Naive thymus-derived CD8-positive, alpha-beta T cell (primary cell): ENCODE data around the gene CAPN1. TPM values are rescaled to one million over a fixed set of nuclear protein-coding genes. Genes with fewer than 3 reads are reported as not detected.
A peak's percentile ranks its signal among the peaks of the same experiment; 100 is the strongest.
"Not testable (repeated sequence)": the region's sequence is repeated elsewhere in the genome, so short reads cannot be mapped to it uniquely, and the experiment has no call there.

Experiments
- ATAC-seq, 2 donors: fragments of 150-1000 bp; cut with Tn5 transposase in 1 of 2; sonication (Bioruptor Pico), chemical (Tn5 transposase) in 1 of 2; 1 replicate in 1 of 2; 2 replicates in 1 of 2; pipeline ENCODE4 v1.10.0; 2021; ENCODE audit warnings: mild to moderate bottlenecking in 2 of 2, moderate library complexity in 2 of 2
- POLR2A ChIA-PET: fragments of 350-600 bp; sonication (Branson Sonifier 250); formaldehyde crosslinking; loops from one replicate; lab custom pipeline; 2021; ENCODE audit warnings: antibody characterized with exemption; lab: Charles Lee
- DNase-seq, 10 donors: peaks; one replicate each; pipeline versions ENCODE4 v3.0.0 to v3.0.0-alpha.2; 2020 to 2022
- H3K27ac Mint-ChIP-seq, 10 donors: one replicate each; pipeline ENCODE4 v1.8.0; 2020 to 2022; ENCODE audit warnings: mild to moderate bottlenecking in 10 of 10, mixed read lengths in 10 of 10, moderate library complexity in 4 of 10, inconsistent platforms in 1 of 10
- H3K27me3 Mint-ChIP-seq, 5 donors: one replicate each; pipeline ENCODE4 v1.8.0; 2021 to 2022; ENCODE audit warnings: mixed read lengths in 5 of 5
- H3K36me3 Mint-ChIP-seq, 3 donors: one replicate each; pipeline ENCODE4 v1.8.0; 2020 to 2022; ENCODE audit warnings: mixed read lengths in 3 of 3, mild to moderate bottlenecking in 2 of 3, inconsistent platforms in 1 of 3
- H3K4me1 Mint-ChIP-seq, 4 donors: one replicate each; pipeline ENCODE4 v1.8.0; 2021 to 2022; ENCODE audit warnings: mixed read lengths in 4 of 4
- H3K4me3 Mint-ChIP-seq, 10 donors: one replicate each; pipeline ENCODE4 v1.8.0; 2020 to 2022; ENCODE audit warnings: mild to moderate bottlenecking in 10 of 10, mixed read lengths in 10 of 10, moderate library complexity in 6 of 10, inconsistent platforms in 1 of 10
- H3K9me3 Mint-ChIP-seq, 9 donors: one replicate each; pipeline ENCODE4 v1.8.0; 2020 to 2022; ENCODE audit warnings: mixed read lengths in 9 of 9, mild to moderate bottlenecking in 3 of 9, inconsistent platforms in 1 of 9, moderate library complexity in 1 of 9
- polyA plus RNA-seq, 3 donors: library from polyadenylated mRNA; unstranded; fragments of 300-500 nt; fragmentation: Illumina TruSeq; gene quantifications; one replicate each; pipeline ENCODE4 v1.2.3, GENCODE V29; 2021
- total RNA-seq, 8 experiments: library from RNA in 2 of 8; stranded (reverse) in 2 of 8; gene quantifications; one replicate each; pipeline ENCODE4 v1.2.3 and lab custom pipeline; 2021 to 2026

CAPN1 gene
- total and polyA plus RNA-seq, 5 experiments from 2014 or later, result 75.6 to 106 (median 79.2) TPM

GRCh38 chr11:65236194-65237059, 54.7 kb downstream of the CAPN1 start:
- Mint-ChIP-seq H3K27ac (peak overlapping the region in 1 of 10 donors; percentile 85), H3K9me3 (no peaks in the 10 kb centered on the region), H3K36me3 (no peaks in the 10 kb centered on the region), H3K27me3 (peaks cover 0 to 4% (median 0%) of the 10 kb centered on the region in 5 donors), H3K4me1 (no peaks in the 10 kb centered on the region), H3K4me3 (no peak overlapping the region)
- ATAC-seq (no peak), DNase-seq (no peak)
- POLR2A ChIA-PET, result no interaction called here

- H3K4me3 Mint-ChIP-seq, POLR2A ChIA-PET, DNase-seq, H3K4me1 Mint-ChIP-seq, H3K9me3 Mint-ChIP-seq, ATAC-seq, H3K36me3 Mint-ChIP-seq, H3K27me3 Mint-ChIP-seq: not testable (repeated sequence)
- peak overlapping the region in 1 of 10 donors; percentile 25 for H3K27ac Mint-ChIP-seq
Measured at GRCh38 chr11:65238302-65238701, 56.6 kb downstream of the CAPN1 start.

GRCh38 chr11:65241134-65241533, 59.4 kb downstream of the CAPN1 start:
- peaks cover 0 to 8% (median 0%) of the 10 kb centered on the region in 3 donors for H3K36me3 Mint-ChIP-seq
- no peak overlapping the region for H3K27ac Mint-ChIP-seq
- H3K4me1 Mint-ChIP-seq, result no peaks in the 10 kb centered on the region
- peaks cover 0 to 4% (median 0%) of the 10 kb centered on the region in 5 donors for H3K27me3 Mint-ChIP-seq
- POLR2A ChIA-PET, result no interaction called here
- H3K9me3 Mint-ChIP-seq, result peaks cover 0 to 9% (median 0%) of the 10 kb centered on the region in 9 donors
- no peak overlapping the region for H3K4me3 Mint-ChIP-seq
- DNase-seq, result no peak
- no peak for ATAC-seq

DNA sequence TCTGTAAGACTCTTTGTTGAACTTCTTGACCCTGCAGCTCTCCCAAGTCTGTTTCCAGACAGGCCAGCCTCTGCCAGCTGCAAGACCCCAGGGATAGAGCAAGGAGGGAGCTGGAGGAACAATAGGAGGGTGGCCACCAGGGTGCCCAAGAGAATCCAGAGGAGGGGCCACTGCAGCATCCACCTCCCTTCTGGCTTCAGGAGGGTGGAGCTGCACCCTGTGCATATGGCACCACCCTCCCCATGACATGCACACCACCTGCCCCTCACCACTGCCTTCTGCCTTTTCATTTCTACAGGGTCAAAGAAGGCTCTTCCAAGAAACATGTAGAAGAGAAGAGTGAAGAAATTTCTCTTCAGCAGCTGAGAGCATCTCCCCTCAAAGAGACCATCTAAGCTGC, 60.0 kb downstream of the CAPN1 start:
- Mint-ChIP-seq H3K36me3 (peaks cover 0 to 8% (median 0%) of the 10 kb centered on the region in 3 donors), H3K9me3 (peaks cover 0 to 9% (median 0%) of the 10 kb centered on the region in 9 donors), H3K27ac (peak overlapping the region in 1 of 10 donors; percentile 44), H3K4me3 (no peak overlapping the region), H3K27me3 (peaks cover 0 to 4% (median 0%) of the 10 kb centered on the region in 5 donors), H3K4me1 (no peaks in the 10 kb centered on the region)
- POLR2A ChIA-PET, result interaction anchor here (0.6 kb wide), 1 partner anchor 151 kb away, joined by 5 read pairs; no protein-coding TSS in a partner anchor
- no peak for ATAC-seq
- no peak for DNase-seq

- no peaks in the 10 kb centered on the region for H3K4me1 Mint-ChIP-seq
- H3K27ac Mint-ChIP-seq, result no peak overlapping the region
- DNase-seq (no peak), ATAC-seq (no peak)
- peaks cover 0 to 9% (median 0%) of the 10 kb centered on the region in 9 donors for H3K9me3 Mint-ChIP-seq
- peaks cover 0 to 4% (median 0%) of the 10 kb centered on the region in 5 donors for H3K27me3 Mint-ChIP-seq
- no peak overlapping the region for H3K4me3 Mint-ChIP-seq
- peaks cover 0 to 8% (median 0%) of the 10 kb centered on the region in 3 donors for H3K36me3 Mint-ChIP-seq
- POLR2A ChIA-PET, result no interaction called here
Measured at GRCh38 chr11:65242389-65242788, 60.7 kb downstream of the CAPN1 start.

- Mint-ChIP-seq H3K4me1 (no peaks in the 10 kb centered on the region), H3K9me3 (peaks cover 0 to 9% (median 0%) of the 10 kb centered on the region in 9 donors), H3K4me3 (no peak overlapping the region), H3K36me3 (peaks cover 0 to 8% (median 0%) of the 10 kb centered on the region in 3 donors), H3K27ac (no peak overlapping the region), H3K27me3 (peaks cover 0 to 4% (median 0%) of the 10 kb centered on the region in 5 donors)
- DNase-seq (no peak), ATAC-seq (no peak)
- POLR2A ChIA-PET, result interaction anchor here (0.6 kb wide), 1 partner anchor 78 kb away, joined by 3 read pairs; no protein-coding TSS in a partner anchor
Measured at GRCh38 chr11:65243797-65244196, 62.1 kb downstream of the CAPN1 start.

DNA sequence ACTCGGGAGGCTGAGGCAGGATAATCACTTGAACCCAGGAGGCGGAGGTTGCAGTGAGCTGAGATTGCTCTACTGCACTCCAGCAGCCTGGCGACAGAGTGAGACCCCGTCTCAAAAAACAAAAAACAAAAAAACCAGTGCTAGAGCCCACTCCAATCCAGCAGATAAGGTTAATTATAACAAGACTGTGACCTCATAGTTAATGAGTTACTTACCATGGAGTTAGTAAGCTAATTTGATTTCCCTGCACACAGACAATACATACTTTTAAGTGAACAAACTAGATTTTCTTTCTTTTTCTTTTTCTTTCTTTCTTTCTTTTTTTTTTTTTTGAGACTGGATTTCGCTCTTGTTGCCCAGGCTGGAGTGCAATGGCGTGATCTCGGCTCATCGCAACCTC, 63.3 kb downstream of the CAPN1 start:
- H3K9me3 Mint-ChIP-seq, H3K27ac Mint-ChIP-seq, DNase-seq, H3K27me3 Mint-ChIP-seq, H3K4me1 Mint-ChIP-seq, H3K36me3 Mint-ChIP-seq, ATAC-seq, H3K4me3 Mint-ChIP-seq: not testable (repeated sequence)
- POLR2A ChIA-PET, result interaction anchor here (0.6 kb wide), 1 partner anchor 33 kb away, joined by 3 read pairs; no protein-coding TSS in a partner anchor

DNA sequence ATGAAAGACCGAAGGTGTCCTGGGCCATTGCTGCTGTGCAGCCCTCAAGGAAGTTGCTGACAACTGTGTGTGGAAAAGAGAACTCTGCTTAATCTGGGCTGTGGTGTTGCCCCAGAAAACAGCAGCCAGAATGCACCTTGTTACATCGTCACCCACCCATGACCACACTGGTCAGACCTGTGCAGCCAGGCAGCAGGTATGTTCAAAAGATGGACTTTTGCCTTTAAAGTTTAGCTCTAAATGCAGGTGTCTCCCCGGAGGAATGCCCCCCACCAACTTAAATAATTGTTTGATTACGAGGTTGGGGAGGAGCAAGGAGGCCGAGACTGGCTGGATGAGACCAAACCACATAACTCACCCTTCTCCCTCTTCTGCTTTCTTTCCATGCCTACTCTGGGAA, 64.8 kb downstream of the CAPN1 start:
- Mint-ChIP-seq H3K27me3 (no peaks in the 10 kb centered on the region), H3K27ac (peak overlapping the region in 1 of 10 donors; percentile 33), H3K4me3 (no peak overlapping the region), H3K9me3 (peaks cover 0 to 9% (median 0%) of the 10 kb centered on the region in 9 donors), H3K4me1 (no peaks in the 10 kb centered on the region), H3K36me3 (peaks cover 0 to 8% (median 0%) of the 10 kb centered on the region in 3 donors)
- ATAC-seq (no peak), DNase-seq (no peak)
- POLR2A ChIA-PET, result no interaction called here

DNA sequence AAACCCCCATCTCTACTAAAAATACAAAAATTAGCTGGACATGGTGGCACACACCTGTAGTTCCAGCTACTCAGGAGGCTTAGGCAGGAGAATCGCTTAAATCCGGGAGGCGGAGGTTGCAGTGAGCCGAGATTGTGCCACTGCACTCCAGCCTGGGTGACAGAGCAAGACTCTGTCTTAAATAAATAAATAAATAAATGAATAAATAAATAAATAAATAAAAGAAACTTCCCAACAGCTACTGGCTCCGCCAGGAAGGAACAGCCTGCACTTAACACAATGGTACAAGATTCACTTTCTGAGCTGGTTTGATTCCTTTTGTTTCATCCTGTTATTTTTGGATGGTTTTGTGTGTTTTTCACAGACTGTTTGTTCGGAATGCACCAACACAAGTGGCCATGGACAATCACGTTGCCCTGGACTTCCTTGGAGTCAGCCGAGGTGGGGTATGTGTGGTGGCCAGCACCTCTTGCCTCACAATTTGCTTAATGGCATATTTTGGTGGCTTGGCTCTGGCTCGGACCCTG, 66.5 kb downstream of the CAPN1 start:
- H3K36me3 Mint-ChIP-seq, H3K27ac Mint-ChIP-seq, DNase-seq, POLR2A ChIA-PET, H3K4me1 Mint-ChIP-seq, ATAC-seq, H3K4me3 Mint-ChIP-seq, H3K9me3 Mint-ChIP-seq, H3K27me3 Mint-ChIP-seq: not testable (repeated sequence)

- Mint-ChIP-seq H3K27ac (no peak overlapping the region), H3K4me3 (no peak overlapping the region), H3K9me3 (no peaks in the 10 kb centered on the region), H3K36me3 (no peaks in the 10 kb centered on the region), H3K27me3 (peaks cover 0 to 6% (median 0%) of the 10 kb centered on the region in 5 donors), H3K4me1 (no peaks in the 10 kb centered on the region)
- no peak for ATAC-seq
- DNase-seq, result no peak
- POLR2A ChIA-PET, result no interaction called here
Measured at GRCh38 chr11:65251476-65251875, 69.7 kb downstream of the CAPN1 start.

DNA sequence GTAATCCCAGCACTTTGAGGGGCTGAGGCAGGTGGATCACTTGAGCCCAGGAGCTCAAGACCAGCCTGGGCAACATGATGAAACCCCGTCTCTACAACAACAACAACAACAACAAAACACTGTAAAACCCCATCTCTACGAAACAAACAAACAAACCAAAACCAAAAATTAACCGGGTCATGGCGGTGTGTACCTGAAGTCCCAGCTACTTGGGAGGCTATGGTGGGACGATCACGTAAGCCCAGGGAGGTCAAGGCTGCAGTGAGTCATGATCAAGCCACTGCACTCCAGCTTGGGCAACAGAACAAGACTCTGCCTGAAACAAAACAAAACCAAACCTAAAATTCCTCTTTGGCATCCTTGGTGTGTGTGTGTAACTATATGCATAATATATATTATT, 73.0 kb downstream of the CAPN1 start:
- no peaks in the 10 kb centered on the region for H3K36me3 Mint-ChIP-seq
- ATAC-seq (no peak), DNase-seq (no peak)
- POLR2A ChIA-PET, result no interaction called here
- peaks cover 0 to 8% (median 7%) of the 10 kb centered on the region in 4 donors for H3K4me1 Mint-ChIP-seq
- peaks cover 0 to 6% (median 0%) of the 10 kb centered on the region in 5 donors for H3K27me3 Mint-ChIP-seq
- no peak overlapping the region for H3K4me3 Mint-ChIP-seq
- no peaks in the 10 kb centered on the region for H3K9me3 Mint-ChIP-seq
- H3K27ac Mint-ChIP-seq, result no peak overlapping the region

- POLR2A ChIA-PET, result no interaction called here
- Mint-ChIP-seq H3K4me3 (peak overlapping the region in 6 of 10 donors; percentile 2 to 62 (median 40)), H3K9me3 (no peaks in the 10 kb centered on the region), H3K36me3 (no peaks in the 10 kb centered on the region), H3K4me1 (peaks cover 15 to 39% (median 35%) of the 10 kb centered on the region in 4 donors), H3K27me3 (peaks cover 0 to 3% (median 0%) of the 10 kb centered on the region in 5 donors), H3K27ac (peak overlapping the region in 7 of 10 donors; percentile 27 to 89 (median 63))
- no peak for ATAC-seq
- DNase-seq, result no peak
Measured at GRCh38 chr11:65258988-65259387, 77.3 kb downstream of the CAPN1 start.

DNA sequence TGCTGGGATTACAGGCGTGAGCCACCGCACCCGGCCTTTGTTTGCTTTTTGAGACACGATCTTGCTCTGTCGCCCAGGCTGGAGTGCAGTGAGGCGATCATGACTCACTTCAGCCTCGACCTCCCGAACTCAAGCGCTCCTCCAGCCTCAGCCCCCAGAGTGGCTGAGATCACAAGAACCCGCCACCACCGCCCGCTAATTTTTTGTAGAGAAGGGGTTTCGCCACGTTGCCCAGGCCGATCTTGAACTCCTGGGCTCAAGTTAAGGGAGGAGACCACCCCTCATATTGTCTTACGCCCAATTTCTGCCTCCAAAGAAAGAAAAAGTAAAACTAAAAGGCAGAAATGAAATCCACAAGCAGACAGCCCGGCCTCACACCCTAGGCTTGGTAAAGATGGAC, 78.6 kb downstream of the CAPN1 start:
- Mint-ChIP-seq H3K4me3 (peak overlapping the region in 4 of 10 donors; percentile 50 to 93 (median 71)), H3K36me3 (peaks cover 0 to 2% (median 0%) of the 10 kb centered on the region in 3 donors), H3K4me1 (peaks cover 20 to 46% (median 45%) of the 10 kb centered on the region in 4 donors), H3K27me3 (no peaks in the 10 kb centered on the region), H3K9me3 (no peaks in the 10 kb centered on the region), H3K27ac (peak overlapping the region in 8 of 10 donors; percentile 49 to 98 (median 95))
- ATAC-seq (no peak), DNase-seq (no peak)
- POLR2A ChIA-PET, result interaction anchor here (0.7 kb wide), 1 partner anchor 377 kb away, joined by 3 read pairs; no protein-coding TSS in a partner anchor
